WTC11 (cell line): ENCODE results near the gene MRGPRF. TPM values are rescaled to one million over a fixed set of nuclear protein-coding genes. Genes with fewer than 3 reads are reported as not detected.

Experiments
- ATAC-seq: fragments of 200-7000 bp; cut with Tn5 transposase; 2 replicates; pipeline ENCODE4 v1.10.0; 2021; ENCODE audit warnings: mild to moderate bottlenecking, moderate library complexity
- CTCF ChIA-PET: fragments of 300-600 bp; sonication (Branson Sonifier 250); formaldehyde crosslinking; loops from one replicate; lab custom pipeline; 2021; ENCODE audit warnings: antibody characterized with exemption; lab: Charles Lee
- POLR2A ChIA-PET: fragments of 350-600 bp; sonication (Branson Sonifier 250); formaldehyde crosslinking; loops from one replicate; lab custom pipeline; 2021; ENCODE audit warnings: antibody characterized with exemption; lab: Charles Lee
- DNase-seq: peaks from one replicate; pipeline ENCODE4 v3.0.0; 2021; ENCODE audit warnings: low spot score
- H3K27ac Mint-ChIP-seq: 2 replicates; pipeline ENCODE4 v1.8.0; 2021; ENCODE audit warnings: mixed read lengths
- H3K27me3 Mint-ChIP-seq: 2 replicates; pipeline ENCODE4 v1.8.0; 2021; ENCODE audit warnings: low read depth, mild to moderate bottlenecking, moderate library complexity, mixed read lengths
- H3K36me3 Mint-ChIP-seq: 2 replicates; pipeline ENCODE4 v1.8.0; 2021; ENCODE audit warnings: mixed read lengths
- H3K4me1 Mint-ChIP-seq: 2 replicates; pipeline ENCODE4 v1.8.0; 2022; ENCODE audit warnings: mixed read lengths
- H3K4me3 Mint-ChIP-seq: 2 replicates; pipeline ENCODE4 v1.8.0; 2021; ENCODE audit warnings: mild to moderate bottlenecking, moderate library complexity, mixed read lengths
- H3K9me3 Mint-ChIP-seq: 2 replicates; pipeline ENCODE4 v1.8.0; 2021; ENCODE audit warnings: mixed read lengths
- ARID4B ChIP-seq: sonication (generic); formaldehyde crosslinking; IDR thresholded peaks from 2 replicates; pipeline ENCODE4 v1.8.0; 2023; ENCODE audit warnings: missing genetic modification reagents, mild to moderate bottlenecking, borderline replicate concordance
- ATF3 ChIP-seq: sonication (generic); formaldehyde crosslinking; conservative IDR thresholded peaks from 2 replicates; pipeline ENCODE4 v1.8.1; 2022; ENCODE audit warnings: mild to moderate bottlenecking, missing genetic modification reagents
- CTCF ChIP-seq: fragments of 200-600 bp; IDR thresholded peaks from 2 replicates; pipeline ENCODE4 v1.8.0; 2022; ENCODE audit warnings: antibody characterized with exemption
- E2F1 ChIP-seq: sonication (generic); formaldehyde crosslinking; IDR thresholded peaks from 2 replicates; pipeline ENCODE4 v1.8.0; 2022; ENCODE audit warnings: mild to moderate bottlenecking, missing genetic modification reagents
- ELF4 ChIP-seq: sonication (generic); formaldehyde crosslinking; IDR thresholded peaks from 2 replicates; pipeline ENCODE4 v1.8.1; 2022; ENCODE audit warnings: low read depth, mild to moderate bottlenecking, moderate library complexity, missing genetic modification reagents
- EMX1 ChIP-seq: fragments of 250-450 bp; sonication (Bioruptor Pico); IDR thresholded peaks from 2 replicates; pipeline ENCODE4 v1.8.0; 2021; ENCODE audit warnings: mild to moderate bottlenecking
- ETV6 ChIP-seq: sonication (generic); formaldehyde crosslinking; IDR thresholded peaks from 2 replicates; pipeline ENCODE4 v1.8.1; 2022; ENCODE audit warnings: mild to moderate bottlenecking, missing genetic modification reagents
- FOXK1 ChIP-seq: sonication (generic); formaldehyde crosslinking; IDR thresholded peaks from 2 replicates; pipeline ENCODE4 v1.8.0; 2022; ENCODE audit warnings: mild to moderate bottlenecking, moderate library complexity, missing genetic modification reagents
- JAZF1 ChIP-seq: fragments of 250-450 bp; sonication (Bioruptor Pico); IDR thresholded peaks from 2 replicates; pipeline ENCODE4 v1.9.0; 2021; ENCODE audit warnings: moderate library complexity, mild to moderate bottlenecking, inconsistent platforms
- MLX ChIP-seq: sonication (generic); formaldehyde crosslinking; IDR thresholded peaks from 2 replicates; pipeline ENCODE4 v1.8.1; 2023; ENCODE audit warnings: mild to moderate bottlenecking, missing genetic modification reagents, moderate library complexity
- MYBL2 ChIP-seq: sonication (generic); formaldehyde crosslinking; IDR thresholded peaks from 2 replicates; pipeline ENCODE4 v1.8.1; 2023; ENCODE audit warnings: mild to moderate bottlenecking, moderate library complexity, missing genetic modification reagents
- NR2C2 ChIP-seq: sonication (generic); formaldehyde crosslinking; IDR thresholded peaks from 2 replicates; pipeline ENCODE4 v1.8.0; 2022; ENCODE audit warnings: mild to moderate bottlenecking, missing genetic modification reagents
- PRDM15 ChIP-seq: sonication (generic); formaldehyde crosslinking; IDR thresholded peaks from 2 replicates; pipeline ENCODE4 v1.8.0; 2022; ENCODE audit warnings: missing genetic modification reagents
- SMAD4 ChIP-seq: sonication (generic); formaldehyde crosslinking; IDR thresholded peaks from 2 replicates; pipeline ENCODE4 v1.8.0; 2022; ENCODE audit warnings: mild to moderate bottlenecking, missing genetic modification reagents
- TEAD4 ChIP-seq: sonication (generic); formaldehyde crosslinking; IDR thresholded peaks from 2 replicates; pipeline ENCODE4 v1.8.0; 2022; ENCODE audit warnings: mild to moderate bottlenecking, missing genetic modification reagents
- USF1 ChIP-seq: sonication (generic); formaldehyde crosslinking; IDR thresholded peaks from 2 replicates; pipeline ENCODE4 v1.8.0; 2022; ENCODE audit warnings: mild to moderate bottlenecking, missing genetic modification reagents
- ZNF232 ChIP-seq: sonication (generic); formaldehyde crosslinking; IDR thresholded peaks from 2 replicates; pipeline ENCODE4 v1.8.0; 2022; ENCODE audit warnings: mild to moderate bottlenecking, missing genetic modification reagents
- ZNF396 ChIP-seq: fragments of 250-450 bp; sonication (Bioruptor Pico); IDR thresholded peaks from 2 replicates; pipeline ENCODE4 v1.8.0; 2021; ENCODE audit warnings: mild to moderate bottlenecking, moderate library complexity, borderline replicate concordance
- ZNF423 ChIP-seq: fragments of 250-450 bp; sonication (Bioruptor Pico); IDR thresholded peaks from 2 replicates; pipeline ENCODE4 v2.1.2; 2022; ENCODE audit warnings: mild to moderate bottlenecking, moderate library complexity
- ZNF671 ChIP-seq: fragments of 250-450 bp; sonication (Bioruptor Pico); IDR thresholded peaks from 2 replicates; pipeline ENCODE4 v1.8.0; 2021; ENCODE audit warnings: mild to moderate bottlenecking
- total RNA-seq: library from RNA; stranded (reverse); gene quantifications from 3 replicates; pipeline ENCODE4 v1.2.3, GENCODE V29; 2021

Gene MRGPRF
- total RNA-seq, 1 experiment from 2014 or later: 3.8 TPM

DNA sequence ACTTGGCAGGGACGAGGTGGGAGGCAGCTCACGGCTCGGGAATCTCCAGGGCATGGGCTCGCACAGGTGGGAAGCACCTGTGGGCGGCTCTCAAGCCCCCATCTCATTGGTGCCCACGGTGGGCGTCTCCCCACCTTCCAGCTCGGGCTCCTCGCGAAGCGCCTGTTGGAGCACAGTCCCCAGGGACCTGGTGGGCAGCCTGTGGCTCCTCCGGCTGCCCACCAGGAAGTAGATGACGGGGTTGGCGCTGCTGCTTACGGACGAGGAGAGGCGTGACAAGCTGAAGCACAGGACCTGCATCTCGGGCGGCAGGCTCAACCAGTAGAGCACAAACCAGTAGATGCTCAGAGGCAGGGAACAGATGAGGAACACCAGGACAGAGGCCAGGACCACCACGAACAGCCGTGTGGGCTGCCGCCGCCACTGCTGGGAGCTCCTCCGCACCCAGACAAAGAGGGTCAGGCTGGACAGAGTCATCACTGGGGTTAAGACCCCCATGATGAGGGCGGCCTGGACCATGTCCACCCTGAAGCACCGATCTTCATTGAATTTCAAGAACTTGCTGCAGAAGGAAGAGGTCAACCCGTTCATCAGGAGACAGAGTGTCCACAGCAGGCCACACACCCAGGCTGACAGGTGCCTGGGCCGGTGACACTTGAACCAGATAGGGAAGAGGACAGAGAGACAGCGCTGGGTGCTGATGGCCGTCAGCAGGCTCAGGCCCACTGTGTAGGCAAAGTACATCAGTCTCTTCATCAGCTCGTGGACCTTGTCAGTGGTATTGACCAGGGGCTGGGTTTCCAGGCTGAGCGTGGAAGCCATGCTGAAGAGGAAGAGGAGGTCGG lies 32.9 kb downstream of the MRGPRF start (continued):
- no peak for TF ChIP-seq CTCF

DNA sequence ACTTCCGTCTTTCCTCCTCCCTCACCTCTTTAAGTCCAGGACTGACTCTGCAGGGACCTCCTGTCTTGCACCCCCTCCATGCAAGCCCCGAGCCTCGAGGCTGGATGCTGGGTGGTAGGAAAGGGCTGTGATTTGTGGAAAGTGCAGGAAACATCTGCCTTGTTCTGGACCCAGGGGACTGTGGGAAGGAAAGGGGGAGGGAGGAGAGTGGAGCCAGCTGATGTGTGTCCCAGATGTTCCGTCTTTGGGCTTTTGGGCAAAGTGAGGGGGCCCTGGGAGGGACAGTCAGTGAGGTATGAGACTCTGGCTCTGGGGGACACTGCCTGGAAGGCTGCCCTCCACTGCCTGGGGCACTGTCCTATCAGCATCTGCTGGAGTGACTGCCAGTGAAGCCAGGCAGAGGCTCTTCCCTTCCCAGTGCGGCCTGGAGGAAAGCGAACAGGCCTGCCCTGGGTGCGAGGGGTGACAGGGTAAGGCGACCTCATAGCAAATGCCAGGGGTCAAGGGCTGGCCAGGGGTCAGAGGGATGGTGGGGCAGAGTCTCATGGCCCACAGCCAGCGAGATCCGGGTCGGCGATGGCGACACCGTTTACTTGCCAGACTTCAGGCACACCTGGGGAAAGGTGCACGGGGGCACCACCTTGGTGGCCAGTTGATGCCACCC lies 34.0 kb downstream of the MRGPRF start:
- Mint-ChIP-seq H3K36me3 (peaks cover 4% of the 10 kb centered on the region), H3K27ac (no peak overlapping the region), H3K4me3 (no peak overlapping the region), H3K27me3 (no peaks in the 10 kb centered on the region; the same call in 1 of the 2 replicates)
- peak; percentile 5 for DNase-seq
- no peak for TF ChIP-seq NR2C2 (CRISPR knock-in tag)
- TF ChIP-seq USF1 (CRISPR knock-in tag): no peak
- TF ChIP-seq ZNF396 (CRISPR knock-in tag): no peak
- no peak for TF ChIP-seq ARID4B (CRISPR knock-in tag)
- no peak for TF ChIP-seq MYBL2 (CRISPR knock-in tag)
- no peak for TF ChIP-seq E2F1
- no peak for TF ChIP-seq MLX (CRISPR knock-in tag)
- no peak for TF ChIP-seq JAZF1 (CRISPR knock-in tag)
- TF ChIP-seq ZNF423 (CRISPR knock-in tag): no peak
- TF ChIP-seq EMX1: no peak
- no peak for TF ChIP-seq ZNF232 (CRISPR knock-in tag)
- TF ChIP-seq ZNF671: no peak
- no peak for TF ChIP-seq ELF4
- no peak for TF ChIP-seq FOXK1 (CRISPR knock-in tag)
- no peak for TF ChIP-seq TEAD4 (CRISPR knock-in tag)
- no peak for TF ChIP-seq ETV6 (CRISPR knock-in tag)
- TF ChIP-seq SMAD4: no peak
- TF ChIP-seq ATF3 (CRISPR knock-in tag): no peak
- TF ChIP-seq PRDM15 (CRISPR knock-in tag): no peak
- TF ChIP-seq, all 79 proteins: peak for 0
- H3K9me3 Mint-ChIP-seq: peaks cover 21% of the 10 kb centered on the region
- POLR2A ChIA-PET: no interaction called here
- CTCF ChIA-PET: interaction anchor here (1.0 to 2.2 kb wide), 2 partner anchors 23 to 29 kb away, joined by 3 to 10 read pairs; no protein-coding TSS in a partner anchor
- no peak for ATAC-seq
- H3K4me1 Mint-ChIP-seq: peaks cover 10% of the 10 kb centered on the region
